Chondrocyte (in vitro differentiated cells): ENCODE results near the gene NUDT15. TPM values are rescaled to one million over a fixed set of nuclear protein-coding genes. Genes with fewer than 3 reads are reported as not detected.
A peak's percentile ranks its signal among the peaks of the same experiment; 100 is the strongest.

Source experiments
- DNase-seq: peaks from one replicate; pipeline ENCODE4 v3.0.0; 2021; ENCODE audit warnings: mixed read lengths, low spot score
- H3K27ac Mint-ChIP-seq: one replicate; pipeline ENCODE4 v1.8.0; 2021; ENCODE audit warnings: mild to moderate bottlenecking, moderate library complexity, mixed read lengths; ENCODE audit not compliant: unreplicated experiment
- H3K27me3 Mint-ChIP-seq: 2 replicates; pipeline ENCODE4 v1.8.0; 2021; ENCODE audit warnings: low read depth, mixed read lengths
- H3K36me3 Mint-ChIP-seq: 2 replicates; pipeline ENCODE4 v1.8.0; 2021; ENCODE audit warnings: low read depth, mixed read lengths
- H3K4me1 Mint-ChIP-seq: 2 replicates; pipeline ENCODE4 v1.8.0; 2021; ENCODE audit warnings: low read depth, mild to moderate bottlenecking, mixed read lengths
- H3K4me3 Mint-ChIP-seq: one replicate; pipeline ENCODE4 v1.8.0; 2021; ENCODE audit warnings: mild to moderate bottlenecking, moderate library complexity, mixed read lengths; ENCODE audit not compliant: unreplicated experiment
- H3K9me3 Mint-ChIP-seq: 2 replicates; pipeline ENCODE4 v1.8.0; 2021; ENCODE audit warnings: low read depth, mixed read lengths
- CTCF ChIP-seq: fragments of 200-600 bp; sonication (generic); IDR thresholded peaks from 2 replicates; pipeline ENCODE4 v1.5.0; 2021; ENCODE audit warnings: antibody characterized with exemption, mild to moderate bottlenecking, moderate library complexity
- total RNA-seq: library from RNA; stranded (reverse); gene quantifications from 3 replicates; pipeline ENCODE4 v1.2.1, GENCODE V29; 2021

The NUDT15 gene
- total RNA-seq, 1 donor from 2014 or later, result 9.9 TPM

DNA sequence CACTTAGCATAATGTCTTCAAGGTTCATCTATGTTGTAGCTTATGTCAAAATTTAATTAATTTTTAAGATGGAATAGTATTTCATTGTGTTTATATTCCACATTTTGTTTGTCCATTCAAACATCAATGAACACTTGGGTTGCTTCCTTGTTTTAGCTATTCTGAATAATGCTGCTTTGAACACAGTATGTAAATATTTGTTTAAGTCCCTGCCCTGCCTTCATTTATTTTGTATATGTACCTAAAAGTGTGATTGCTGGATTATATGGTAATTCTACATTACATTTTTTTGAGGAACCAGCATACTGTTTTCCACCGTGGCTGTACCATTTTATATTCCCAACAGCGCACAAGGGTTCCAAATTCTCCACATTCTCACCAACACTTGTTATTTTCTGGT is 18.9 kb upstream of the NUDT15 start:
- Mint-ChIP-seq H3K4me1 (no peaks in the 10 kb centered on the region), H3K27me3 (no peaks in the 10 kb centered on the region), H3K36me3 (no peaks in the 10 kb centered on the region), H3K9me3 (peaks cover 8% of the 10 kb centered on the region), H3K4me3 (no peak overlapping the region), H3K27ac (no peak overlapping the region)
- no peak for TF ChIP-seq CTCF
- no peak for DNase-seq

- no peak for TF ChIP-seq CTCF
- no peak overlapping the region for H3K4me3 Mint-ChIP-seq
- H3K4me1 Mint-ChIP-seq, result no peaks in the 10 kb centered on the region
- DNase-seq, result no peak
- H3K9me3 Mint-ChIP-seq, result peaks cover 13% of the 10 kb centered on the region
- no peak overlapping the region for H3K27ac Mint-ChIP-seq
- H3K27me3 Mint-ChIP-seq, result no peaks in the 10 kb centered on the region
- peaks cover 2% of the 10 kb centered on the region for H3K36me3 Mint-ChIP-seq
Observed at GRCh38 chr13:48019796-48020195, 17.7 kb upstream of the NUDT15 start.

DNA sequence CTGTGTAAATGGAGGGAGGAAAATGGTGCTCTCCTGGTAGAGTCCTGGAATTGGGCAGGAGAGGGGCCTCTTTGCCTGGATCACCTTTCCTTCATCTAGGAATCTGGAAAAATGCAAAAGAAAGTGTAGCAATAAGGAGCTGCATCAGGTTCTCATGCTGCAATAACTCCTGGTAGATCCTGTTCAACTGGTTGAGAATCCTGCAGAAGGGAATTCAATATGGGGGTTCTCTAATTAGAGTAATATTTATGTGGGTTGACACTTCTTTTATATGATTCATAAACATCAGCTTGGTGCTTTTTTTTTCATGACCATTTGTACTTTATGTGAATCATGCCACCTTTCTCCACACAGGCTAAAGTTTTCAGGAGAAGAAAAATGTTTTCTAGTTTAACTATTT is 9.5 kb upstream of the NUDT15 start:
- no peaks in the 10 kb centered on the region for H3K4me1 Mint-ChIP-seq
- H3K27me3 Mint-ChIP-seq, result no peaks in the 10 kb centered on the region
- TF ChIP-seq CTCF, result no peak
- peaks cover 27% of the 10 kb centered on the region for H3K9me3 Mint-ChIP-seq
- H3K27ac Mint-ChIP-seq, result no peak overlapping the region
- DNase-seq, result no peak
- peaks cover 10% of the 10 kb centered on the region for H3K36me3 Mint-ChIP-seq
- H3K4me3 Mint-ChIP-seq, result no peak overlapping the region

DNA sequence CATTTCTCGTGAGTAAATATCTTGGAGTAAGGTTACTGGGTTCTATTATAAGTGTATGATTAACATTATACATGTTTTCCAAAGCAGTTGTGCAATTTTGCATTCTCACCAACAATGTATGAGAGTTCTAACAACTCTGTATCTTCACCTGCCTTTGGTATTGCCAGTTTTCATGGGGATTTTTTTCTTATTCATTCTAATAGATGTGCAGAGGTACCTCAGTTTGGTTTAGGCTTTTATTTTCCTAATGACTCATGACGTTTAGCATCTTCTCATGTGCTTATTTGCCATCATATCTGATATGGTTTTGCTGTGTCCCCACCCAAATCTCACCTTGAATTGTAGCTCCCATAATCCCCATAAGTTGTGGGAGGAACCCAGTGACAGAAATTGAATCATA is 7.7 kb upstream of the NUDT15 start:
- H3K27me3 Mint-ChIP-seq, result no peaks in the 10 kb centered on the region
- peaks cover 21% of the 10 kb centered on the region for H3K9me3 Mint-ChIP-seq
- TF ChIP-seq CTCF, result no peak
- no peak overlapping the region for H3K4me3 Mint-ChIP-seq
- DNase-seq, result no peak
- H3K36me3 Mint-ChIP-seq, result peaks cover 10% of the 10 kb centered on the region
- H3K27ac Mint-ChIP-seq, result no peak overlapping the region
- H3K4me1 Mint-ChIP-seq, result no peaks in the 10 kb centered on the region

DNA sequence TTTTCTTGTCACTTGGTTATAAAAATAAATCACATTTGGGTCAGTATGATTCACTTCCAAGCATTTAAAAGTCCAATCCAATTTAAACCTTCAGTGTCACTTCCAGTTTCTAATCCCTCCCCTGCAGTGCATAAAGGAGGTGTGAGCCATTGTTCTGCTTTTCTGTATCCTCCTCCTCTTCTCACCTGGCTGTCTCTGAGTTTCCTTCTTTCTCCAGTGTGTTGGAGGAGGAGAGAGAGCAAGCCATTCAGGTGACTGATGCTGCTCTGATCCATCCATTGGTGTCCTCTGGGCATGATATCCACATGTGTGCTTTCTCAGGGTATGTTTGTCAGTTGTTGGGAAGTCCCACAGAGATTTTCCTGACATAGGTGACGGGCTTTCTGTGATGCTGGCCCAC is 1.2 kb downstream of the NUDT15 start:
- DNase-seq, result no peak
- TF ChIP-seq CTCF, result no peak
- Mint-ChIP-seq H3K4me3 (peak overlapping the region; percentile 85), H3K27me3 (no peaks in the 10 kb centered on the region), H3K36me3 (peaks cover 3% of the 10 kb centered on the region), H3K27ac (peak overlapping the region; percentile 99), H3K4me1 (peaks cover 48% of the 10 kb centered on the region), H3K9me3 (peaks cover 3% of the 10 kb centered on the region)
